ENCODE data around the gene SHROOM2. TPM values are rescaled to one million over a fixed set of nuclear protein-coding genes. Genes with fewer than 3 reads are reported as not detected.

SHROOM2 gene
- total and polyA plus RNA-seq, 8 donors, result 1.3 to 11.3 (median 3.9) TPM

- Histone ChIP-seq H3K9me3 (peaks cover 0 to 19% (median 6%) of the 10 kb centered on the region in 4 donors), H3K27ac (no peak overlapping the region), H3K4me1 (no peaks in the 10 kb centered on the region), H3K27me3 (no peaks in the 10 kb centered on the region), H3K36me3 (no peaks in the 10 kb centered on the region), H3K4me3 (no peak overlapping the region)
- 75 to 84% (median 81%) methylated on average over 8 to 9 of the region's 9 CpGs for WGBS, 5 donors
- TF ChIP-seq EP300 (IDR thresholded peaks at IDR 0.05), result no peak
- no peak for TF ChIP-seq POLR2AphosphoS5 (IDR thresholded peaks at IDR 0.05)
- TF ChIP-seq POLR2A (IDR thresholded peaks at IDR 0.05), result no peak
- no peak for TF ChIP-seq CTCF (IDR thresholded peaks at IDR 0.05)
- intact Hi-C loops (cut with DNase I; ENCODE audit: low total_unique reads), result no loop called here
- DNase-seq, result no peak
These were observed 171.5 kb downstream of the SHROOM2 start for GRCh38 chrX:9957743-9958142.

DNA sequence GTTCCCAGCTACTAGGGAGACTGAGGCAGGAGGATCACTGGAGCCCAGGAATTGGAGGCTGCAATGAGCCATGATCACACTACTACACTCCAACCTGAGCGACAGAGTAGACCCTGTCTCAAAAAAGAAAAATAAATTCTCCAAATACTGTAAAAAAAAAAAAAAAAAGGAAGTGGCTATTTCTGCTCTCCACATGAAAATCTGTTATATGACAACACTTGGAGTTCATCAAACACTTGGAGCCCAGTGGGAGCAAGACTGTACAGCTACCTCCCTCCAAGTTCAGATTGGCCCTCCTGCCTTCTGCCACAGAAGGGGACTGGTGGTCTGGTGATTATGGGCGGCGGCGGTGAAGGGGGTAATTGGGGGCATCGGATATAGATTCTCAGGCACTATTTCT lies 172.0 kb downstream of the SHROOM2 start:
- no peak for DNase-seq
- Histone ChIP-seq H3K4me1 (no peaks in the 10 kb centered on the region), H3K4me3 (no peak overlapping the region), H3K27ac (no peak overlapping the region), H3K9me3 (peaks cover 0 to 15% (median 4%) of the 10 kb centered on the region in 4 donors), H3K36me3 (no peaks in the 10 kb centered on the region), H3K27me3 (no peaks in the 10 kb centered on the region)
- no peak for TF ChIP-seq CTCF (IDR thresholded peaks at IDR 0.05)
- intact Hi-C loops (cut with DNase I; ENCODE audit: low total_unique reads), result no loop called here
- 78 to 98% (median 94%) methylated on average over 5 of the region's 5 CpGs for WGBS, 5 donors

- Histone ChIP-seq H3K4me3 (no peak overlapping the region), H3K4me1 (no peaks in the 10 kb centered on the region), H3K27ac (no peak overlapping the region), H3K9me3 (peaks cover 0 to under 1% (median 0%) of the 10 kb centered on the region in 4 donors), H3K27me3 (no peaks in the 10 kb centered on the region), H3K36me3 (no peaks in the 10 kb centered on the region)
- TF ChIP-seq POLR2AphosphoS5 (IDR thresholded peaks at IDR 0.05), result no peak
- no peak for TF ChIP-seq EP300 (IDR thresholded peaks at IDR 0.05)
- no peak for TF ChIP-seq POLR2A (IDR thresholded peaks at IDR 0.05)
- TF ChIP-seq CTCF (IDR thresholded peaks at IDR 0.05), result no peak
- 68 to 83% (median 80%) methylated on average over 5 of the region's 5 CpGs for WGBS, 5 donors
- DNase-seq, result no peak
- intact Hi-C loops (cut with DNase I; ENCODE audit: low total_unique reads), result no loop called here
These were observed 175.5 kb downstream of the SHROOM2 start for GRCh38 chrX:9961750-9962149.

GRCh38 chrX:9966775-9967408 lies 180.7 kb downstream of the SHROOM2 start, which contains the start of gene CLDN34:
TSS of gene CLDN34 (plus strand) at chrX:9967358. CDS start at chrX:9967358, 0 bp downstream.
- no peak for DNase-seq
- Histone ChIP-seq H3K4me3 (no peak within 1 kb of the TSS), H3K27ac (no peak within 1 kb of the TSS), H3K4me1 (no peaks in the 10 kb centered on the region), H3K27me3 (no peaks in the 10 kb centered on the region), H3K36me3 (no peaks in the 10 kb centered on the region), H3K9me3 (peaks cover 0 to 11% (median 0%) of the 10 kb centered on the region in 4 donors)
- TF ChIP-seq POLR2A (IDR thresholded peaks at IDR 0.05) (no peak), CTCF (IDR thresholded peaks at IDR 0.05) (no peak), EP300 (IDR thresholded peaks at IDR 0.05) (no peak), POLR2AphosphoS5 (IDR thresholded peaks at IDR 0.05) (no peak)
- intact Hi-C loops (cut with DNase I; ENCODE audit: low total_unique reads), result no loop called here
- WGBS, 5 donors, result 88 to 95% (median 90%) methylated on average over 13 to 16 of the region's 16 CpGs
